H1 (cell line): ENCODE results near the gene SPTAN1. TPM values are rescaled to one million over a fixed set of nuclear protein-coding genes. Genes with fewer than 3 reads are reported as not detected.

Experiments used
- CTCF ChIA-PET: fragments of 300-600 bp; sonication (Branson Sonifier 250); formaldehyde crosslinking; loops from one replicate; lab custom pipeline; 2021; ENCODE audit not compliant: partially characterized antibody; lab: Charles Lee
- POLR2A ChIA-PET: fragments of 300-600 bp; sonication (Branson Sonifier 250); formaldehyde crosslinking; loops from one replicate; lab custom pipeline; 2021; ENCODE audit warnings: inconsistent platforms; ENCODE audit not compliant: partially characterized antibody; lab: Charles Lee
- DNase-seq, 2 experiments: peaks; one replicate each; pipeline versions ENCODE4 v3.0.0 to v3.0.0-alpha.2; 2010 to 2022; ENCODE audit warnings: low spot score in 2 of 2, low read depth in 1 of 2, mixed read lengths in 1 of 2
- FAIRE-seq: peaks from 2 replicates; lab custom pipeline; 2011; peaks lifted over from hg19 to GRCh38; lab: Jason Lieb, UNC
- H2AFZ ChIP-seq: 2 replicates; pipeline ENCODE4 v1.8.1; 2012; ENCODE audit warnings: low read length, inconsistent platforms
- H2AK5ac ChIP-seq: 2 replicates; pipeline ENCODE4 v1.6.1; 2013; ENCODE audit warnings: low read depth, low read length
- H2BK120ac ChIP-seq: replicated peaks from 2 replicates; pipeline ENCODE3; 2013; ENCODE audit warnings: low read depth, low read length, inconsistent platforms
- H2BK12ac ChIP-seq: 2 replicates; pipeline ENCODE4 v1.6.1; 2013; ENCODE audit warnings: low read depth, low read length
- H2BK15ac ChIP-seq: 2 replicates; pipeline ENCODE4 v1.6.1; 2013; ENCODE audit warnings: low read length
- H2BK20ac ChIP-seq: 2 replicates; pipeline ENCODE4 v1.6.1; 2013; ENCODE audit warnings: low read length
- H2BK5ac ChIP-seq: 2 replicates; pipeline ENCODE4 v1.6.1; 2013; ENCODE audit warnings: low read depth, low read length
- H3K14ac ChIP-seq: 2 replicates; pipeline ENCODE4 v1.6.1; 2013; ENCODE audit warnings: inconsistent platforms; ENCODE audit not compliant: insufficient read length
- H3K18ac ChIP-seq: 2 replicates; pipeline ENCODE4 v1.6.1; 2013; ENCODE audit warnings: low read length; ENCODE audit errors: extremely low read depth
- H3K23ac ChIP-seq: 2 replicates; pipeline ENCODE4 v1.6.1; 2013; ENCODE audit warnings: inconsistent platforms; ENCODE audit not compliant: insufficient read length
- H3K23me2 ChIP-seq: 2 replicates; pipeline ENCODE4 v1.6.1; 2013; ENCODE audit warnings: low read depth, low read length
- H3K27ac ChIP-seq: 2 replicates; pipeline ENCODE4 v1.6.1; 2011; ENCODE audit warnings: low read depth, low read length, inconsistent platforms
- H3K27me3 ChIP-seq, 4 experiments: replicated peaks in 1 of 4; 1 replicate in 1 of 4; 2 replicates in 3 of 4; pipeline versions ENCODE4 v1.6.1 to v1.8.1; 2011 to 2013; ENCODE audit warnings: low read length in 3 of 4, mild to moderate bottlenecking in 3 of 4, inconsistent platforms in 2 of 4, mixed read lengths in 2 of 4, moderate library complexity in 1 of 4; ENCODE audit not compliant: control insufficient read depth in 3 of 4, insufficient read depth in 3 of 4; ENCODE audit errors: extremely low read depth in 1 of 4
- H3K36me3 ChIP-seq, 4 experiments: 2 replicates each; pipeline versions ENCODE4 v1.6.1 to v1.8.1; 2011 to 2013; ENCODE audit warnings: mild to moderate bottlenecking in 4 of 4, low read length in 3 of 4, moderate library complexity in 2 of 4, control low read depth in 1 of 4, inconsistent platforms in 1 of 4; ENCODE audit not compliant: insufficient read depth in 4 of 4, control insufficient read depth in 2 of 4
- H3K4ac ChIP-seq: replicated peaks from 2 replicates; pipeline ENCODE3; 2013; ENCODE audit warnings: low read length, low read depth, mixed read lengths, inconsistent platforms; ENCODE audit not compliant: insufficient read length
- H3K4me1 ChIP-seq, 4 experiments: replicated peaks in 1 of 4; 1 replicate in 1 of 4; 2 replicates in 3 of 4; pipeline versions ENCODE4 v1.6.1 to v1.8.1; 2011 to 2013; ENCODE audit warnings: low read length in 3 of 4, inconsistent platforms in 2 of 4, mixed read lengths in 1 of 4; ENCODE audit not compliant: insufficient read depth in 4 of 4, control insufficient read depth in 3 of 4
- H3K4me2 ChIP-seq, 2 experiments: 2 replicates each; pipeline versions ENCODE4 v1.6.1 to v1.8.1; 2011 to 2013; ENCODE audit warnings: low read depth in 2 of 2, low read length in 2 of 2, control low read depth in 1 of 2, inconsistent platforms in 1 of 2, mild to moderate bottlenecking in 1 of 2; ENCODE audit not compliant: insufficient read depth in 1 of 2
- H3K4me3 ChIP-seq, 4 experiments: fragments of 200-600, 300-600 bp in 1 of 4; sonication (generic), shearing (Covaris generic), sonication (Bioruptor Twin) in 1 of 4; 2 replicates each; pipeline versions ENCODE4 v1.5.1 to v1.8.1; 2011 to 2016; ENCODE audit warnings: low read length in 4 of 4, low read depth in 3 of 4, control low read depth in 2 of 4, inconsistent platforms in 2 of 4, mild to moderate bottlenecking in 2 of 4, mixed read lengths in 1 of 4, moderate library complexity in 1 of 4; ENCODE audit not compliant: insufficient read depth in 2 of 4; ENCODE audit errors: extremely low read depth in 1 of 4
- H3K56ac ChIP-seq: replicated peaks from 2 replicates; pipeline ENCODE3; 2013; ENCODE audit warnings: low read depth, mild to moderate bottlenecking, mixed read lengths, low read length, inconsistent platforms; ENCODE audit not compliant: insufficient read length
- H3K79me1 ChIP-seq: 2 replicates; pipeline ENCODE4 v1.6.1; 2013; ENCODE audit warnings: low read depth, low read length, control low read depth
- H3K79me2 ChIP-seq, 2 experiments: 2 replicates each; pipeline versions ENCODE4 v1.6.1 to v1.8.1; 2012 to 2013; ENCODE audit warnings: low read length in 2 of 2, mild to moderate bottlenecking in 2 of 2, inconsistent platforms in 1 of 2; ENCODE audit not compliant: insufficient read depth in 2 of 2, control insufficient read depth in 1 of 2
- H3K9ac ChIP-seq, 4 experiments: replicated peaks in 1 of 4; 1 replicate in 1 of 4; 2 replicates in 3 of 4; pipeline versions ENCODE4 v1.6.1 to v1.8.1; 2011 to 2013; ENCODE audit warnings: low read depth in 3 of 4, low read length in 3 of 4, control low read depth in 2 of 4, mild to moderate bottlenecking in 2 of 4, moderate library complexity in 2 of 4, inconsistent platforms in 1 of 4; ENCODE audit errors: extremely low read depth in 1 of 4
- H3K9me3 ChIP-seq, 2 experiments: 2 replicates each; pipeline versions ENCODE4 v1.6.1 to v1.8.1; 2012 to 2013; ENCODE audit warnings: mild to moderate bottlenecking in 2 of 2, moderate library complexity in 2 of 2, control low read depth in 1 of 2, inconsistent platforms in 1 of 2, low read depth in 1 of 2, low read length in 1 of 2, mixed read lengths in 1 of 2; ENCODE audit not compliant: insufficient read depth in 2 of 2
- H4K20me1 ChIP-seq, 2 experiments: replicated peaks in 1 of 2; 2 replicates each; pipeline versions ENCODE3 to v1.8.1; 2011 to 2013; ENCODE audit warnings: inconsistent platforms in 2 of 2, low read length in 2 of 2, mild to moderate bottlenecking in 1 of 2; ENCODE audit not compliant: insufficient read depth in 2 of 2, control insufficient read depth in 1 of 2
- H4K5ac ChIP-seq: 2 replicates; pipeline ENCODE4 v1.6.1; 2013; ENCODE audit warnings: low read length, low read depth, mixed read lengths, inconsistent platforms; ENCODE audit not compliant: insufficient read length
- H4K8ac ChIP-seq: 2 replicates; pipeline ENCODE4 v1.8.0; 2013; ENCODE audit warnings: mild to moderate bottlenecking, moderate library complexity, low read length, inconsistent platforms; ENCODE audit not compliant: insufficient read depth; ENCODE audit errors: extremely low read depth
- H4K91ac ChIP-seq: replicated peaks from 2 replicates; pipeline ENCODE3; 2013; ENCODE audit warnings: low read length, mixed read lengths, inconsistent platforms; ENCODE audit not compliant: insufficient read length
- CEBPB ChIP-seq: IDR thresholded peaks from 2 replicates; pipeline ENCODE4 v1.6.1; 2012; ENCODE audit warnings: low read depth, low read length
- CHD1 ChIP-seq: IDR thresholded peaks from 2 replicates; pipeline ENCODE4 v1.6.1; 2012; ENCODE audit warnings: low read depth, low read length, improper control_type of control experiment
- CHD2 ChIP-seq: IDR thresholded peaks from 2 replicates; pipeline ENCODE4 v1.6.1; 2012; ENCODE audit warnings: low read length, improper control_type of control experiment
- MAFK ChIP-seq: IDR thresholded peaks from 2 replicates; pipeline ENCODE4 v1.6.1; 2012; ENCODE audit warnings: low read depth, mild to moderate bottlenecking, improper control_type of control experiment, low read length
- POLR2A ChIP-seq, 2 experiments: IDR thresholded peaks; 1 replicate in 1 of 2; 2 replicates in 1 of 2; pipeline ENCODE4 v1.6.1; 2011; ENCODE audit warnings: low read depth in 2 of 2, low read length in 2 of 2, mild to moderate bottlenecking in 2 of 2; ENCODE audit errors: control extremely low read depth in 1 of 2
- RXRA ChIP-seq: IDR thresholded peaks from 2 replicates; pipeline ENCODE4 v1.6.1; 2011; ENCODE audit warnings: low read depth, mild to moderate bottlenecking, low read length, moderate library complexity; ENCODE audit not compliant: insufficient read depth
- SIX5 ChIP-seq: IDR thresholded peaks from 2 replicates; pipeline ENCODE4 v1.6.1; 2011; ENCODE audit warnings: mild to moderate bottlenecking, low read depth, low read length
- SP4 ChIP-seq: IDR thresholded peaks from 2 replicates; pipeline ENCODE4 v1.6.1; 2012; ENCODE audit warnings: low read length, inconsistent platforms
- TBP ChIP-seq: IDR thresholded peaks from 2 replicates; pipeline ENCODE4 v1.6.1; 2011; ENCODE audit warnings: low read depth, low read length, improper control_type of control experiment
- WGBS, 2 experiments: shearing (Covaris generic) in 1 of 2; methylation state at CpG; one replicate each; pipeline versions ENCODE4 v1.1.6 to v1.1.7; 2013 to 2015; ENCODE audit warnings: low lambda C conversion rate in 2 of 2, mixed read lengths in 2 of 2, inconsistent platforms in 1 of 2, low coverage in 1 of 2, missing lambda C conversion rate in 1 of 2; ENCODE audit not compliant: insufficient replicate concordance in 2 of 2, insufficient coverage in 1 of 2, insufficient read length in 1 of 2; ENCODE audit errors: extremely low coverage in 1 of 2, missing lambda C conversion rate in 1 of 2; 5-methylcytosine and 5-hydroxymethylcytosine counted together
- polyA plus RNA-seq, 7 experiments: library from polyadenylated mRNA; depleted of rRNA in 3 of 7; stranded (reverse) in 5 of 7; unstranded in 2 of 7; fragments of >200 nt in 5 of 7; fragments of 200-250 nt in 2 of 7; gene quantifications; 1 replicate in 5 of 7; 2 replicates in 1 of 7; 4 replicates in 1 of 7; pipeline versions ENCODE4 v1.2.1 to v1.2.3, GENCODE V29; 2011 to 2013; ENCODE audit warnings: missing spikeins in 2 of 7, mixed read lengths in 2 of 7
- total RNA-seq: library from RNA; stranded (reverse); fragmentation: NEBNext Ultra II Directional; extraction: Animal tissue kit (Norgen Biotek cat#: 25700); gene quantifications from 2 replicates; pipeline ENCODE4 v1.2.1, GENCODE V29; 2021
- TF ChIP-seq, protein P1 (sequence below): IDR thresholded peaks from 2 replicates; pipeline ENCODE4 v1.6.1; 2012; ENCODE audit warnings: low read length, inconsistent platforms
- TF ChIP-seq, protein P2 (sequence below), 3 experiments: IDR thresholded peaks; 1 replicate in 2 of 3; 2 replicates in 1 of 3; pipeline versions ENCODE4 v1.5.1 to v1.6.1; 2011; ENCODE audit warnings: low read length in 3 of 3, mild to moderate bottlenecking in 3 of 3, inconsistent platforms in 2 of 3, low read depth in 1 of 3, moderate library complexity in 1 of 3; ENCODE audit not compliant: insufficient read depth in 1 of 3; ENCODE audit errors: control extremely low read depth in 1 of 3

The SPTAN1 gene
- total and polyA plus RNA-seq, 2 of the 8 experiments (the other 6 are each of a cell fraction or from before 2014, with no cell fraction given): 182 to 216 TPM

DNA sequence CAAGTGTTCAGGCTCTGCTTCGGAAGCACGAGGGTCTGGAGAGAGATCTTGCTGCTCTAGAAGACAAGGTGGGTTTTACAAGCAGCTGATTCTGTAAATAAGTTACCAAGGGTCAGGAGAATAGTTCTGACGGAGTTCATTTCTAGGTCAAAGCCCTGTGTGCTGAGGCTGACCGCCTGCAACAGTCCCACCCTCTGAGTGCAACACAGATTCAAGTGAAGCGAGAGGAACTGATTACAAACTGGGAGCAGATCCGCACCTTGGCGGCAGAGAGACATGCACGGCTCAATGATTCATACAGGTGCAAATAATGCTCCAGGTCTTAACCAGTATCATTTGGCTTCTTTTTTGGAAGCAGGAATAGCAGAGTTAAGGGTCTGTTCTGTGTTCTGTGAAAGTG lies 24.8 kb downstream of the SPTAN1 start:
- no peak overlapping the region for H3K4me2 ChIP-seq
- POLR2A ChIA-PET: interaction anchor here (1.7 kb wide), 1 partner anchor 24 kb away, joined by 5 read pairs; the partner anchor contains the start of gene SPTAN1
- peaks cover 0 to 6% of the 10 kb centered on the region in 2 experiments for H4K20me1 ChIP-seq
- no peak overlapping the region for H2BK15ac ChIP-seq
- no peak for FAIRE-seq
- H3K36me3 ChIP-seq: peaks cover 30 to 82% (median 57%) of the 10 kb centered on the region in 4 experiments
- H4K91ac ChIP-seq: no peak overlapping the region
- no peak overlapping the region for H4K8ac ChIP-seq
- no peaks in the 10 kb centered on the region for H3K79me2 ChIP-seq
- no peak overlapping the region for H2BK5ac ChIP-seq
- no peak overlapping the region for H2BK12ac ChIP-seq
- H4K5ac ChIP-seq: no peak overlapping the region
- H3K23me2 ChIP-seq: no peaks in the 10 kb centered on the region
- no peak overlapping the region for H3K56ac ChIP-seq
- no peaks in the 10 kb centered on the region for H3K9me3 ChIP-seq
- no peaks in the 10 kb centered on the region for H3K4me1 ChIP-seq
- CTCF ChIA-PET: interaction anchor here (1.1 kb wide), 1 partner anchor 33 kb away, joined by 3 read pairs; no protein-coding TSS in a partner anchor
- no peak overlapping the region for H3K23ac ChIP-seq
- H3K27ac ChIP-seq: no peak overlapping the region
- no peaks in the 10 kb centered on the region for H3K79me1 ChIP-seq
- no peak overlapping the region for H3K4ac ChIP-seq
- no peak overlapping the region for H2AFZ ChIP-seq
- no peak overlapping the region for H3K9ac ChIP-seq
- DNase-seq: no peak
- WGBS, 2 experiments: 86% methylated on average over 8 of the region's 8 CpGs; no CpG with 5 or more reads in 1 of the 2 experiments
- no peak overlapping the region for H2BK120ac ChIP-seq
- H3K18ac ChIP-seq: no peak overlapping the region
- no peak overlapping the region for H2AK5ac ChIP-seq
- H3K4me3 ChIP-seq: no peak overlapping the region
- no peak overlapping the region for H3K14ac ChIP-seq
- H2BK20ac ChIP-seq: no peak overlapping the region
- H3K27me3 ChIP-seq: peaks cover 0 to 2% (median 0%) of the 10 kb centered on the region in 4 experiments; a peak in 1 of 7 replicates
- TF ChIP-seq TBP: no peak
- TF ChIP-seq POLR2A (IDR thresholded peaks at IDR 0.05; ENCODE audit: control extremely low read depth in 1 of 2, low read depth in 2 of 2, low read length in 2 of 2): no peak
- TF ChIP-seq RXRA: no peak
- TF ChIP-seq, protein P1, sequence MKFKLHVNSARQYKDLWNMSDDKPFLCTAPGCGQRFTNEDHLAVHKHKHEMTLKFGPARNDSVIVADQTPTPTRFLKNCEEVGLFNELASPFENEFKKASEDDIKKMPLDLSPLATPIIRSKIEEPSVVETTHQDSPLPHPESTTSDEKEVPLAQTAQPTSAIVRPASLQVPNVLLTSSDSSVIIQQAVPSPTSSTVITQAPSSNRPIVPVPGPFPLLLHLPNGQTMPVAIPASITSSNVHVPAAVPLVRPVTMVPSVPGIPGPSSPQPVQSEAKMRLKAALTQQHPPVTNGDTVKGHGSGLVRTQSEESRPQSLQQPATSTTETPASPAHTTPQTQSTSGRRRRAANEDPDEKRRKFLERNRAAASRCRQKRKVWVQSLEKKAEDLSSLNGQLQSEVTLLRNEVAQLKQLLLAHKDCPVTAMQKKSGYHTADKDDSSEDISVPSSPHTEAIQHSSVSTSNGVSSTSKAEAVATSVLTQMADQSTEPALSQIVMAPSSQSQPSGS: no peak
- TF ChIP-seq MAFK: no peak
- TF ChIP-seq SIX5: no peak
- TF ChIP-seq SP4: no peak
- TF ChIP-seq CHD1: no peak
- no peak for TF ChIP-seq CHD2
- no peak for TF ChIP-seq CEBPB
- TF ChIP-seq, protein P2, sequence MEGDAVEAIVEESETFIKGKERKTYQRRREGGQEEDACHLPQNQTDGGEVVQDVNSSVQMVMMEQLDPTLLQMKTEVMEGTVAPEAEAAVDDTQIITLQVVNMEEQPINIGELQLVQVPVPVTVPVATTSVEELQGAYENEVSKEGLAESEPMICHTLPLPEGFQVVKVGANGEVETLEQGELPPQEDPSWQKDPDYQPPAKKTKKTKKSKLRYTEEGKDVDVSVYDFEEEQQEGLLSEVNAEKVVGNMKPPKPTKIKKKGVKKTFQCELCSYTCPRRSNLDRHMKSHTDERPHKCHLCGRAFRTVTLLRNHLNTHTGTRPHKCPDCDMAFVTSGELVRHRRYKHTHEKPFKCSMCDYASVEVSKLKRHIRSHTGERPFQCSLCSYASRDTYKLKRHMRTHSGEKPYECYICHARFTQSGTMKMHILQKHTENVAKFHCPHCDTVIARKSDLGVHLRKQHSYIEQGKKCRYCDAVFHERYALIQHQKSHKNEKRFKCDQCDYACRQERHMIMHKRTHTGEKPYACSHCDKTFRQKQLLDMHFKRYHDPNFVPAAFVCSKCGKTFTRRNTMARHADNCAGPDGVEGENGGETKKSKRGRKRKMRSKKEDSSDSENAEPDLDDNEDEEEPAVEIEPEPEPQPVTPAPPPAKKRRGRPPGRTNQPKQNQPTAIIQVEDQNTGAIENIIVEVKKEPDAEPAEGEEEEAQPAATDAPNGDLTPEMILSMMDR (IDR thresholded peaks at IDR 0.05; ENCODE audit: control extremely low read depth in 1 of 3, insufficient read depth in 1 of 3, low read depth in 1 of 3, low read length in 3 of 3): no peak
